GM21576 (cell line): ENCODE measurements around the gene HGD.
A peak's percentile ranks its signal among the peaks of the same experiment; 100 is the strongest.
"Not testable (repeated sequence)": the region's sequence is repeated elsewhere in the genome, so short reads cannot be mapped to it uniquely, and the experiment has no call there.

ENCODE experiments used
- ATAC-seq: cut with Tn5 transposase; IDR thresholded peaks from one replicate; pipeline ENCODE4 v1.9.1; 2021; ENCODE audit warnings: mild to moderate bottlenecking, moderate library complexity; ENCODE audit not compliant: unreplicated experiment

Gene HGD

GRCh38 chr3:120682095-120682681, at the start of gene HGD:
HGD (minus strand) TSS chr3:120682239; CDS start chr3:120682111, 128 bp downstream.
- ATAC-seq = no peak

GRCh38 chr3:120730576-120731542, 48.8 kb upstream of the HGD start:
- no peak for ATAC-seq

GRCh38 chr3:120726791-120727190, 44.8 kb upstream of the HGD start:
- ATAC-seq = no peak

- not testable (repeated sequence) for ATAC-seq
These were observed 37.3 kb upstream of the HGD start for GRCh38 chr3:120719167-120719834.

GRCh38 chr3:120713262-120713661, 31.2 kb upstream of the HGD start:
- ATAC-seq = no peak

- ATAC-seq = no peak
These were observed 28.3 kb upstream of the HGD start for GRCh38 chr3:120710369-120710768.

- ATAC-seq = peak; percentile 91
These were observed 26.4 kb upstream of the HGD start for GRCh38 chr3:120708408-120708807.

- ATAC-seq = no peak
These were observed 24.9 kb upstream of the HGD start for GRCh38 chr3:120706950-120707349.

- ATAC-seq = no peak
These were observed 24.0 kb upstream of the HGD start for GRCh38 chr3:120705884-120706582.

- no peak for ATAC-seq
These were observed 17.3 kb upstream of the HGD start for GRCh38 chr3:120699333-120699732.

- ATAC-seq = no peak
These were observed 11.6 kb upstream of the HGD start for GRCh38 chr3:120693439-120694171.

GRCh38 chr3:120689395-120689794, 7.4 kb upstream of the HGD start:
- ATAC-seq = no peak

GRCh38 chr3:120688121-120688520, 6.1 kb upstream of the HGD start:
- ATAC-seq = peak; percentile 99

GRCh38 chr3:120685411-120685810, 3.4 kb upstream of the HGD start:
- no peak for ATAC-seq

GRCh38 chr3:120684896-120685295, 2.9 kb upstream of the HGD start:
- no peak for ATAC-seq

GRCh38 chr3:120683671-120684301, 1.7 kb upstream of the HGD start:
- ATAC-seq = no peak

GRCh38 chr3:120683213-120683612, 1.2 kb upstream of the HGD start:
- ATAC-seq = no peak

GRCh38 chr3:120681506-120682038, 467 bp downstream of the HGD start:
- no peak for ATAC-seq

- no peak for ATAC-seq
These were observed 1.0 kb downstream of the HGD start for GRCh38 chr3:120681018-120681417.
